ENCODE data around the gene TMEM132C. TPM values are rescaled to one million over a fixed set of nuclear protein-coding genes. Genes with fewer than 3 reads are reported as not detected.

Gene TMEM132C
- total and polyA plus RNA-seq, 4 donors: 0.05 to 0.08 (median 0.05) TPM; not detected in 1

DNA sequence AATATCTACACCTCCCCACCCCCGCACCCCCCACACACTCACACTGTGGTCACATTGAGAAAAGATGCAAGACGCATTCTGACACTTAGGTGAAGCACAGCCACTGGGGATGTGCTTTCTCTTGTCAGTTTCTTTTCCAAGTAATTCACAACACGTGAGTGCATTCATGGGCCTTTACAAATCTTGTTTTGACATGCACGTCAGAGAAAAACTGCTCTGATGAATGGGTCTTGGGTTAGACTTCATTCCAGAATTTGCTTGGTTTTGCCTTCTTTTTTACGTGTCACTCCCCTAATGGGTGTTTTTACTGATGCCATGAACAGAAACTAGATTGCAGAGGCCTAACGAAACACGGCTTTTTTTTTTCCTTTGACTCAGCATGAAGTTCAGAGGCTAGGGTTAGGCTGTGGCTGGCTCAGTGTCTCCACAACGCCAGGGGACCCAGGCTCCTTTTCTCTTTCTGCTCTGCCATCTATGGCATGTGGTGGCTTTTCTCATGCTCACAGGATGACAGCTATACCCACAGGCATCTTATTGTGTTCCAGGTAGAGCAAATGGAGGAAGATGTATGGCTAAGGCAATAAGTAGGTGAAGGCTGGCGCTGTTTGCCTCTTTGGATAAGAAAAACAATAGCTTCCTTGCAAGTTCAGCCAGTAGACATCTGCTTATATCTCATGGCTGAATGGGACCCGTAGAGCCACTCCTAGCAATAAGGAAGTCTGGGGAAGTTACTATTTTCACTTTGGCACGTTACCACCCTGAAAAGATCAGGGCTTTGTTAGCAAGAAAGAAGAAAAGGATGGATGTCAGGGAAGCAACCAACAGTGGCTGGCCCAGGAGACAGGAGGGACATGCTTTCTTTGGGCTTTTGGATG is 303.5 kb downstream of the TMEM132C start:
- Histone ChIP-seq H3K36me3 (ENCODE audit: control insufficient read depth in 4 of 4, insufficient read depth in 3 of 4, low read depth in 1 of 4, low read length in 3 of 4) (no peaks in the 10 kb centered on the region), H3K9me3 (ENCODE audit: control insufficient read depth in 4 of 4, low read length in 3 of 4) (peaks cover 0 to 2% (median 0%) of the 10 kb centered on the region in 4 donors), H3K27me3 (ENCODE audit: control insufficient read depth in 4 of 4, insufficient read depth in 4 of 4, low read length in 3 of 4) (peaks cover 0 to 3% (median 0%) of the 10 kb centered on the region in 4 donors), H3K9ac (ENCODE audit: low read depth in 1 of 2, low read length in 2 of 2) (no peak overlapping the region), H3K27ac (ENCODE audit: low read depth in 1 of 2, low read length in 2 of 2) (no peak overlapping the region), H3K4me1 (ENCODE audit: control insufficient read depth in 4 of 4, insufficient read depth in 4 of 4, low read length in 3 of 4) (no peaks in the 10 kb centered on the region), H3K4me3 (ENCODE audit: low read depth in 1 of 3, low read length in 3 of 3) (no peak overlapping the region)
- TF ChIP-seq GABPA (IDR thresholded peaks at IDR 0.05 in 1 of 2, conservative IDR thresholded peaks at IDR 0.05 in 1 of 2) (no peak), RXRA (IDR thresholded peaks at IDR 0.05) (no peak), SP1 (IDR thresholded peaks at IDR 0.05) (no peak), TAF1 (conservative IDR thresholded peaks at IDR 0.05) (no peak)
- TF ChIP-seq, protein P1, sequence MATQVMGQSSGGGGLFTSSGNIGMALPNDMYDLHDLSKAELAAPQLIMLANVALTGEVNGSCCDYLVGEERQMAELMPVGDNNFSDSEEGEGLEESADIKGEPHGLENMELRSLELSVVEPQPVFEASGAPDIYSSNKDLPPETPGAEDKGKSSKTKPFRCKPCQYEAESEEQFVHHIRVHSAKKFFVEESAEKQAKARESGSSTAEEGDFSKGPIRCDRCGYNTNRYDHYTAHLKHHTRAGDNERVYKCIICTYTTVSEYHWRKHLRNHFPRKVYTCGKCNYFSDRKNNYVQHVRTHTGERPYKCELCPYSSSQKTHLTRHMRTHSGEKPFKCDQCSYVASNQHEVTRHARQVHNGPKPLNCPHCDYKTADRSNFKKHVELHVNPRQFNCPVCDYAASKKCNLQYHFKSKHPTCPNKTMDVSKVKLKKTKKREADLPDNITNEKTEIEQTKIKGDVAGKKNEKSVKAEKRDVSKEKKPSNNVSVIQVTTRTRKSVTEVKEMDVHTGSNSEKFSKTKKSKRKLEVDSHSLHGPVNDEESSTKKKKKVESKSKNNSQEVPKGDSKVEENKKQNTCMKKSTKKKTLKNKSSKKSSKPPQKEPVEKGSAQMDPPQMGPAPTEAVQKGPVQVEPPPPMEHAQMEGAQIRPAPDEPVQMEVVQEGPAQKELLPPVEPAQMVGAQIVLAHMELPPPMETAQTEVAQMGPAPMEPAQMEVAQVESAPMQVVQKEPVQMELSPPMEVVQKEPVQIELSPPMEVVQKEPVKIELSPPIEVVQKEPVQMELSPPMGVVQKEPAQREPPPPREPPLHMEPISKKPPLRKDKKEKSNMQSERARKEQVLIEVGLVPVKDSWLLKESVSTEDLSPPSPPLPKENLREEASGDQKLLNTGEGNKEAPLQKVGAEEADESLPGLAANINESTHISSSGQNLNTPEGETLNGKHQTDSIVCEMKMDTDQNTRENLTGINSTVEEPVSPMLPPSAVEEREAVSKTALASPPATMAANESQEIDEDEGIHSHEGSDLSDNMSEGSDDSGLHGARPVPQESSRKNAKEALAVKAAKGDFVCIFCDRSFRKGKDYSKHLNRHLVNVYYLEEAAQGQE (IDR thresholded peaks at IDR 0.05): no peak
- DNase-seq (ENCODE audit: low spot score): no peak
- WGBS: 61% methylated on average over 11 of the region's 11 CpGs

GRCh38 chr12:128571906-128572810 is 305.2 kb downstream of the TMEM132C start:
- DNase-seq (ENCODE audit: low spot score): no peak
- 93% methylated on average over 7 of the region's 7 CpGs for WGBS
- Histone ChIP-seq H3K9me3 (ENCODE audit: control insufficient read depth in 4 of 4, low read length in 3 of 4) (peaks cover 0 to 2% (median 0%) of the 10 kb centered on the region in 4 donors), H3K4me1 (ENCODE audit: control insufficient read depth in 4 of 4, insufficient read depth in 4 of 4, low read length in 3 of 4) (no peaks in the 10 kb centered on the region), H3K27me3 (ENCODE audit: control insufficient read depth in 4 of 4, insufficient read depth in 4 of 4, low read length in 3 of 4) (peaks cover 0 to 3% (median 0%) of the 10 kb centered on the region in 4 donors), H3K36me3 (ENCODE audit: control insufficient read depth in 4 of 4, insufficient read depth in 3 of 4, low read depth in 1 of 4, low read length in 3 of 4) (no peaks in the 10 kb centered on the region), H3K27ac (ENCODE audit: low read depth in 1 of 2, low read length in 2 of 2) (no peak overlapping the region), H3K9ac (ENCODE audit: low read depth in 1 of 2, low read length in 2 of 2) (no peak overlapping the region), H3K4me3 (ENCODE audit: low read depth in 1 of 3, low read length in 3 of 3) (no peak overlapping the region)
- TF ChIP-seq, protein P2, sequence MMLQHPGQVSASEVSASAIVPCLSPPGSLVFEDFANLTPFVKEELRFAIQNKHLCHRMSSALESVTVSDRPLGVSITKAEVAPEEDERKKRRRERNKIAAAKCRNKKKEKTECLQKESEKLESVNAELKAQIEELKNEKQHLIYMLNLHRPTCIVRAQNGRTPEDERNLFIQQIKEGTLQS (IDR thresholded peaks at IDR 0.05): no peak
- TF ChIP-seq CTCF (IDR thresholded peaks at IDR 0.05; ENCODE audit: low read depth, low read length, missing input control) (no peak), RAD21 (IDR thresholded peaks at IDR 0.05) (no peak), HNF4A (conservative IDR thresholded peaks at IDR 0.05) (no peak), GABPA (IDR thresholded peaks at IDR 0.05 in 1 of 2, conservative IDR thresholded peaks at IDR 0.05 in 1 of 2) (no peak), NR2F2 (IDR thresholded peaks at IDR 0.05) (no peak), SP1 (IDR thresholded peaks at IDR 0.05) (no peak), MAX (IDR thresholded peaks at IDR 0.05) (no peak), TAF1 (conservative IDR thresholded peaks at IDR 0.05) (no peak)
- TF ChIP-seq, protein P3, sequence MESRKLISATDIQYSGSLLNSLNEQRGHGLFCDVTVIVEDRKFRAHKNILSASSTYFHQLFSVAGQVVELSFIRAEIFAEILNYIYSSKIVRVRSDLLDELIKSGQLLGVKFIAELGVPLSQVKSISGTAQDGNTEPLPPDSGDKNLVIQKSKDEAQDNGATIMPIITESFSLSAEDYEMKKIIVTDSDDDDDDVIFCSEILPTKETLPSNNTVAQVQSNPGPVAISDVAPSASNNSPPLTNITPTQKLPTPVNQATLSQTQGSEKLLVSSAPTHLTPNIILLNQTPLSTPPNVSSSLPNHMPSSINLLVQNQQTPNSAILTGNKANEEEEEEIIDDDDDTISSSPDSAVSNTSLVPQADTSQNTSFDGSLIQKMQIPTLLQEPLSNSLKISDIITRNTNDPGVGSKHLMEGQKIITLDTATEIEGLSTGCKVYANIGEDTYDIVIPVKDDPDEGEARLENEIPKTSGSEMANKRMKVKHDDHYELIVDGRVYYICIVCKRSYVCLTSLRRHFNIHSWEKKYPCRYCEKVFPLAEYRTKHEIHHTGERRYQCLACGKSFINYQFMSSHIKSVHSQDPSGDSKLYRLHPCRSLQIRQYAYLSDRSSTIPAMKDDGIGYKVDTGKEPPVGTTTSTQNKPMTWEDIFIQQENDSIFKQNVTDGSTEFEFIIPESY (IDR thresholded peaks at IDR 0.05): no peak

All from liver (tissue), 9 donors.